H1 (cell line): Measurements from ENCODE around the gene SLC30A5. TPM values are rescaled to one million over a fixed set of nuclear protein-coding genes. Genes with fewer than 3 reads are reported as not detected.

Source experiments
- CTCF ChIA-PET: fragments of 300-600 bp; sonication (Branson Sonifier 250); formaldehyde crosslinking; loops from one replicate; lab custom pipeline; 2021; ENCODE audit not compliant: partially characterized antibody; lab: Charles Lee
- POLR2A ChIA-PET: fragments of 300-600 bp; sonication (Branson Sonifier 250); formaldehyde crosslinking; loops from one replicate; lab custom pipeline; 2021; ENCODE audit warnings: inconsistent platforms; ENCODE audit not compliant: partially characterized antibody; lab: Charles Lee
- DNase-seq, 2 experiments: peaks; one replicate each; pipeline versions ENCODE4 v3.0.0 to v3.0.0-alpha.2; 2010 to 2022; ENCODE audit warnings: low spot score in 2 of 2, low read depth in 1 of 2, mixed read lengths in 1 of 2
- FAIRE-seq: peaks from 2 replicates; lab custom pipeline; 2011; peaks lifted over from hg19 to GRCh38; lab: Jason Lieb, UNC
- H2AFZ ChIP-seq: 2 replicates; pipeline ENCODE4 v1.8.1; 2012; ENCODE audit warnings: low read length, inconsistent platforms
- H2AK5ac ChIP-seq: 2 replicates; pipeline ENCODE4 v1.6.1; 2013; ENCODE audit warnings: low read depth, low read length
- H2BK120ac ChIP-seq: replicated peaks from 2 replicates; pipeline ENCODE3; 2013; ENCODE audit warnings: low read depth, low read length, inconsistent platforms
- H2BK12ac ChIP-seq: 2 replicates; pipeline ENCODE4 v1.6.1; 2013; ENCODE audit warnings: low read depth, low read length
- H2BK15ac ChIP-seq: 2 replicates; pipeline ENCODE4 v1.6.1; 2013; ENCODE audit warnings: low read length
- H2BK20ac ChIP-seq: 2 replicates; pipeline ENCODE4 v1.6.1; 2013; ENCODE audit warnings: low read length
- H2BK5ac ChIP-seq: 2 replicates; pipeline ENCODE4 v1.6.1; 2013; ENCODE audit warnings: low read depth, low read length
- H3K14ac ChIP-seq: 2 replicates; pipeline ENCODE4 v1.6.1; 2013; ENCODE audit warnings: inconsistent platforms; ENCODE audit not compliant: insufficient read length
- H3K18ac ChIP-seq: 2 replicates; pipeline ENCODE4 v1.6.1; 2013; ENCODE audit warnings: low read length; ENCODE audit errors: extremely low read depth
- H3K23ac ChIP-seq: 2 replicates; pipeline ENCODE4 v1.6.1; 2013; ENCODE audit warnings: inconsistent platforms; ENCODE audit not compliant: insufficient read length
- H3K23me2 ChIP-seq: 2 replicates; pipeline ENCODE4 v1.6.1; 2013; ENCODE audit warnings: low read depth, low read length
- H3K27ac ChIP-seq: 2 replicates; pipeline ENCODE4 v1.6.1; 2011; ENCODE audit warnings: low read depth, low read length, inconsistent platforms
- H3K27me3 ChIP-seq, 4 experiments: replicated peaks in 1 of 4; 1 replicate in 1 of 4; 2 replicates in 3 of 4; pipeline versions ENCODE4 v1.6.1 to v1.8.1; 2011 to 2013; ENCODE audit warnings: low read length in 3 of 4, mild to moderate bottlenecking in 3 of 4, inconsistent platforms in 2 of 4, mixed read lengths in 2 of 4, moderate library complexity in 1 of 4; ENCODE audit not compliant: control insufficient read depth in 3 of 4, insufficient read depth in 3 of 4; ENCODE audit errors: extremely low read depth in 1 of 4
- H3K36me3 ChIP-seq, 4 experiments: 2 replicates each; pipeline versions ENCODE4 v1.6.1 to v1.8.1; 2011 to 2013; ENCODE audit warnings: mild to moderate bottlenecking in 4 of 4, low read length in 3 of 4, moderate library complexity in 2 of 4, control low read depth in 1 of 4, inconsistent platforms in 1 of 4; ENCODE audit not compliant: insufficient read depth in 4 of 4, control insufficient read depth in 2 of 4
- H3K4ac ChIP-seq: replicated peaks from 2 replicates; pipeline ENCODE3; 2013; ENCODE audit warnings: low read length, low read depth, mixed read lengths, inconsistent platforms; ENCODE audit not compliant: insufficient read length
- H3K4me1 ChIP-seq, 4 experiments: replicated peaks in 1 of 4; 1 replicate in 1 of 4; 2 replicates in 3 of 4; pipeline versions ENCODE4 v1.6.1 to v1.8.1; 2011 to 2013; ENCODE audit warnings: low read length in 3 of 4, inconsistent platforms in 2 of 4, mixed read lengths in 1 of 4; ENCODE audit not compliant: insufficient read depth in 4 of 4, control insufficient read depth in 3 of 4
- H3K4me2 ChIP-seq, 2 experiments: 2 replicates each; pipeline versions ENCODE4 v1.6.1 to v1.8.1; 2011 to 2013; ENCODE audit warnings: low read depth in 2 of 2, low read length in 2 of 2, control low read depth in 1 of 2, inconsistent platforms in 1 of 2, mild to moderate bottlenecking in 1 of 2; ENCODE audit not compliant: insufficient read depth in 1 of 2
- H3K4me3 ChIP-seq, 4 experiments: fragments of 200-600, 300-600 bp in 1 of 4; sonication (generic), shearing (Covaris generic), sonication (Bioruptor Twin) in 1 of 4; 2 replicates each; pipeline versions ENCODE4 v1.5.1 to v1.8.1; 2011 to 2016; ENCODE audit warnings: low read length in 4 of 4, low read depth in 3 of 4, control low read depth in 2 of 4, inconsistent platforms in 2 of 4, mild to moderate bottlenecking in 2 of 4, mixed read lengths in 1 of 4, moderate library complexity in 1 of 4; ENCODE audit not compliant: insufficient read depth in 2 of 4; ENCODE audit errors: extremely low read depth in 1 of 4
- H3K56ac ChIP-seq: replicated peaks from 2 replicates; pipeline ENCODE3; 2013; ENCODE audit warnings: low read depth, mild to moderate bottlenecking, mixed read lengths, low read length, inconsistent platforms; ENCODE audit not compliant: insufficient read length
- H3K79me1 ChIP-seq: 2 replicates; pipeline ENCODE4 v1.6.1; 2013; ENCODE audit warnings: low read depth, low read length, control low read depth
- H3K79me2 ChIP-seq, 2 experiments: 2 replicates each; pipeline versions ENCODE4 v1.6.1 to v1.8.1; 2012 to 2013; ENCODE audit warnings: low read length in 2 of 2, mild to moderate bottlenecking in 2 of 2, inconsistent platforms in 1 of 2; ENCODE audit not compliant: insufficient read depth in 2 of 2, control insufficient read depth in 1 of 2
- H3K9ac ChIP-seq, 4 experiments: replicated peaks in 1 of 4; 1 replicate in 1 of 4; 2 replicates in 3 of 4; pipeline versions ENCODE4 v1.6.1 to v1.8.1; 2011 to 2013; ENCODE audit warnings: low read depth in 3 of 4, low read length in 3 of 4, control low read depth in 2 of 4, mild to moderate bottlenecking in 2 of 4, moderate library complexity in 2 of 4, inconsistent platforms in 1 of 4; ENCODE audit errors: extremely low read depth in 1 of 4
- H3K9me3 ChIP-seq, 2 experiments: 2 replicates each; pipeline versions ENCODE4 v1.6.1 to v1.8.1; 2012 to 2013; ENCODE audit warnings: mild to moderate bottlenecking in 2 of 2, moderate library complexity in 2 of 2, control low read depth in 1 of 2, inconsistent platforms in 1 of 2, low read depth in 1 of 2, low read length in 1 of 2, mixed read lengths in 1 of 2; ENCODE audit not compliant: insufficient read depth in 2 of 2
- H4K20me1 ChIP-seq, 2 experiments: replicated peaks in 1 of 2; 2 replicates each; pipeline versions ENCODE3 to v1.8.1; 2011 to 2013; ENCODE audit warnings: inconsistent platforms in 2 of 2, low read length in 2 of 2, mild to moderate bottlenecking in 1 of 2; ENCODE audit not compliant: insufficient read depth in 2 of 2, control insufficient read depth in 1 of 2
- H4K5ac ChIP-seq: 2 replicates; pipeline ENCODE4 v1.6.1; 2013; ENCODE audit warnings: low read length, low read depth, mixed read lengths, inconsistent platforms; ENCODE audit not compliant: insufficient read length
- H4K8ac ChIP-seq: 2 replicates; pipeline ENCODE4 v1.8.0; 2013; ENCODE audit warnings: mild to moderate bottlenecking, moderate library complexity, low read length, inconsistent platforms; ENCODE audit not compliant: insufficient read depth; ENCODE audit errors: extremely low read depth
- H4K91ac ChIP-seq: replicated peaks from 2 replicates; pipeline ENCODE3; 2013; ENCODE audit warnings: low read length, mixed read lengths, inconsistent platforms; ENCODE audit not compliant: insufficient read length
- ATF2 ChIP-seq: IDR thresholded peaks from 2 replicates; pipeline ENCODE4 v1.6.1; 2012; ENCODE audit warnings: low read length, inconsistent platforms
- KDM5A ChIP-seq: fragments of 200-600 bp; IDR thresholded peaks from 2 replicates; pipeline ENCODE4 v1.7.1; 2012; ENCODE audit warnings: mild to moderate bottlenecking, low read length, inconsistent platforms, mixed read lengths
- NANOG ChIP-seq: IDR thresholded peaks from 2 replicates; pipeline ENCODE4 v1.6.1; 2011; ENCODE audit warnings: low read length, low read depth, mild to moderate bottlenecking, inconsistent platforms; ENCODE audit not compliant: insufficient read depth, poor library complexity, severe bottlenecking
- NRF1 ChIP-seq: IDR thresholded peaks from 2 replicates; pipeline ENCODE4 v1.6.1; 2011; ENCODE audit warnings: mild to moderate bottlenecking, low read depth, low read length, improper control_type of control experiment
- WGBS, 2 experiments: shearing (Covaris generic) in 1 of 2; methylation state at CpG; one replicate each; pipeline versions ENCODE4 v1.1.6 to v1.1.7; 2013 to 2015; ENCODE audit warnings: low lambda C conversion rate in 2 of 2, mixed read lengths in 2 of 2, inconsistent platforms in 1 of 2, low coverage in 1 of 2, missing lambda C conversion rate in 1 of 2; ENCODE audit not compliant: insufficient replicate concordance in 2 of 2, insufficient coverage in 1 of 2, insufficient read length in 1 of 2; ENCODE audit errors: extremely low coverage in 1 of 2, missing lambda C conversion rate in 1 of 2; 5-methylcytosine and 5-hydroxymethylcytosine counted together
- polyA plus RNA-seq, 7 experiments: library from polyadenylated mRNA; depleted of rRNA in 3 of 7; stranded (reverse) in 5 of 7; unstranded in 2 of 7; fragments of >200 nt in 5 of 7; fragments of 200-250 nt in 2 of 7; gene quantifications; 1 replicate in 5 of 7; 2 replicates in 1 of 7; 4 replicates in 1 of 7; pipeline versions ENCODE4 v1.2.1 to v1.2.3, GENCODE V29; 2011 to 2013; ENCODE audit warnings: missing spikeins in 2 of 7, mixed read lengths in 2 of 7
- total RNA-seq: library from RNA; stranded (reverse); fragmentation: NEBNext Ultra II Directional; extraction: Animal tissue kit (Norgen Biotek cat#: 25700); gene quantifications from 2 replicates; pipeline ENCODE4 v1.2.1, GENCODE V29; 2021

SLC30A5 gene
- total and polyA plus RNA-seq, 2 of the 8 experiments (the other 6 are each of a cell fraction or from before 2014, with no cell fraction given) = 31.0 to 43.5 TPM

- no peak overlapping the region for H2AK5ac ChIP-seq
- no peaks in the 10 kb centered on the region for H3K9me3 ChIP-seq
- ChIA-PET CTCF (interaction anchor here (0.5 to 3.2 kb wide), 10 partner anchors 9 to 958 kb away, joined by 3 to 24 read pairs (median 5); partner anchors contain the start of gene SLC30A5), POLR2A (interaction anchor here (1.2 to 1.8 kb wide), 2 partner anchors 9 to 104 kb away, joined by 3 to 6 read pairs; partner anchors contain the start of genes CENPH and SLC30A5)
- no peak overlapping the region for H3K9ac ChIP-seq
- H2AFZ ChIP-seq = no peak overlapping the region
- no peak overlapping the region for H3K23ac ChIP-seq
- WGBS, 2 experiments = 84% methylated on average over 2 of the region's 2 CpGs; no CpG with 5 or more reads in 1 of the 2 experiments
- no peaks in the 10 kb centered on the region for H4K20me1 ChIP-seq
- no peaks in the 10 kb centered on the region for H3K23me2 ChIP-seq
- H3K36me3 ChIP-seq = no peaks in the 10 kb centered on the region
- H3K27me3 ChIP-seq = no peaks in the 10 kb centered on the region
- DNase-seq (no peak), FAIRE-seq (no peak)
- TF ChIP-seq NANOG (no peak), ATF2 (no peak), KDM5A (no peak), NRF1 (no peak)
- H2BK5ac ChIP-seq = no peak overlapping the region
- H2BK12ac ChIP-seq = no peak overlapping the region
- no peak overlapping the region for H4K91ac ChIP-seq
- no peak overlapping the region for H2BK120ac ChIP-seq
- no peak overlapping the region for H3K4me3 ChIP-seq
- H3K14ac ChIP-seq = no peak overlapping the region
- H3K27ac ChIP-seq = no peak overlapping the region
- no peak overlapping the region for H3K4ac ChIP-seq
- H3K4me2 ChIP-seq = no peak overlapping the region
- no peak overlapping the region for H3K56ac ChIP-seq
- no peak overlapping the region for H3K18ac ChIP-seq
- no peak overlapping the region for H4K5ac ChIP-seq
- H2BK20ac ChIP-seq = no peak overlapping the region
- H2BK15ac ChIP-seq = no peak overlapping the region
- H3K79me1 ChIP-seq = no peaks in the 10 kb centered on the region
- no peak overlapping the region for H4K8ac ChIP-seq
- H3K4me1 ChIP-seq = no peaks in the 10 kb centered on the region
- H3K79me2 ChIP-seq = no peaks in the 10 kb centered on the region
These were observed 8.9 kb upstream of the SLC30A5 start for GRCh38 chr5:69084903-69085302.
